HuH-7.5 (cell line): ENCODE results near the gene COMTD1.

ENCODE experiments used
- DNase-seq: peaks from one replicate; pipeline ENCODE4 v3.0.0; 2011; ENCODE audit warnings: low spot score

Gene COMTD1

DNA sequence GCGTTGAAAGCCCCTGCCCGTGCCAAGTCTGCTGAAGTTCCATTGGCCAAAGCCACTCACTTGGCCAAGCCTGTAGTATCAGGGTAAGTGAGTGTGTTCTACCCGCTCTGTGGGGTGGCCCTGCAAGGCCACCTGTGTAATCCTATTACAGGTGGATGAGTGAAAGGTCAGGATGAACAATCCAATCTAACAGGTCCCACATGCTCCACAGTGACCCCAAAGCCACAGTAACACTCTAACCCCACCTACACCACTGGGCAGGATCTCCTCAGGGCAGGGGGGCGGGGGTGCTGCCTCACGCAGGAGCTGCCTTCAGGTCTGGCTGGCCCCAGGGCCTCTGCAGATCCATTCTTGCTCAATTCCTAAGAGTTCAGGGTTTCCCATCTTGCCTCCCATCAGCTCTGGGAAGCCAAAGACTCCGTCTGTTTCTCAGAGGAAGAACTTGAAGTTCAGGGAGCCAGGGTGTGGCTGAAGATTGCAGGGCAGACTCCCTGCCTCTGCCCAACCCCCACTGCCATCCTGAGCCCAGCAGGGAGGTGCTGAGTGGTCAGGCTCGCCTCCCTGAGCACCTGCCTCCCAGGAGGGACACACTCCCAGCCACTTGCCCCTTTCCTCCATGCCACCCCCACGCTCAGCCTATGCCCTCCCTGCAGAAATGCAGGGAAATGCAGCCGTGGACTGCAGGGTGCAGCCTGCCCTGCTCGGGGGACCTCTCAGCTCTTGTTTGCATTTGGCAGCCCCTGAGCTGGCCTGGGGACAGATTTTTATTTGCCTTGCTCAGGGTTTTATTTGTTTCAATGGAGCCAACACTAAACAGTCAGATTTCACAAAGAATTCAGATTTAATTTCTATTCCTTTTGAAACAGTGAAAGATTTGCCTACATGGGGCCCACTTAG, 9.8 kb upstream of the COMTD1 start:
- no peak for DNase-seq

DNA sequence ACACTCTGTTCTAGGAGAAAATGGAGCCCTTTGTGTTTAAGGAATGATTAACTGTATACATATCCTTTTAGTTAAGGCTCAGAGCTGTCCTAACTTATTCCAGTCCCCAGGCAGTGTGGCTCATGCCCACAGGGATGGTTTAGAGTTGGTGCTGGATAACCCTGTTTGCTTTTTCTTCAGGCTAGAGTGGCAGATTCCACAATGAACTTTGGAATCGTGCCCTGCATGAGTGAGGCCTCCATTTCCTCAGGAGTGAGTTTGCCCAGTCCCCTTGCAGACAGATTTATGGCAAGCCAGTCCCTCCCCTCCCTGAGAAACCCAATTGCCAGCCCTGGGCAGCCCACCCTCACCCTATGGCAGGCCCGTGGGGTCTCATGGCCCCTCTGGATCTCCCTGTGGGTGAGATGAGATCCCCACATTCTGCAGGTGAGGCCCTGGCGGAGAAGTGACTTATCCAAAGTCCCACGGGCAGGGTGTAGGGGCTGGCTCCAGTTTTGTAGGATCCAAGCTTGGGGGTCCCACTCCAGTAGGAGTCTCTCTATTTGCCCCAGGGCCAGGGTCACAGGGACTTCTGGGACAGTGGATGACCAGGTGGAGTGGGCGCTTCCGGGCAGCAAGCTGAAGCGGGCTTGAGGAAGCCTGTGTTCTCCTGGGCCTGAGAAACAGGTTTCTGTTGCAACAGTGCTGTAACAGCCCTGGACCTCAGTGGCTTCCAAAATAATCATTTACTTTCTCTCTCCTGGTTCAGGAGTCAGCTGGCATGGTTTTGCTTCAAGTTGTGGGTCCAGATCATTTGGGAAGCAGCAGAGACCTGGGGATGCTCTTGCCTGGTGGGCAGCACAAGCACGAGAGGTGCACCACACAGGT, 9.0 kb upstream of the COMTD1 start:
- DNase-seq: no peak

DNA sequence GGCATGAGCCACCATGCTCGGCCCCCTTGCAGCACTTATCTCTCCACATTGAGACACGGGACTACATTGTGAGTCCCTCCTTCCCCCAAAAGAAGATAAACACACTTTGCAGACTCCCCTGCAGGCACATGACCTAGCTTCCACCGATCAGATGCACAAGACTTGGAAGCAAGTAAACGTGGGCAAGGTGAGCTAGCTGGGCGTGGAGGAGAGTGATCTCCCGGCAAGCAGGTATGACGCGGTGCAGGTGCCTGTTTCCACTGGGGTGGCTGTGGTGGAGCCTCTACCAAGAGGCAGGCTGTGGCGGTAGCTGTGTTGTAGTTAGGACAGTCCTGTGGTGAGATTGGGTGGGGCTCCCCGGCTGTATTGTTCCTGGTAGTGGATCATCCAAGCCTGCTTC, 7.7 kb upstream of the COMTD1 start:
- no peak for DNase-seq

DNA sequence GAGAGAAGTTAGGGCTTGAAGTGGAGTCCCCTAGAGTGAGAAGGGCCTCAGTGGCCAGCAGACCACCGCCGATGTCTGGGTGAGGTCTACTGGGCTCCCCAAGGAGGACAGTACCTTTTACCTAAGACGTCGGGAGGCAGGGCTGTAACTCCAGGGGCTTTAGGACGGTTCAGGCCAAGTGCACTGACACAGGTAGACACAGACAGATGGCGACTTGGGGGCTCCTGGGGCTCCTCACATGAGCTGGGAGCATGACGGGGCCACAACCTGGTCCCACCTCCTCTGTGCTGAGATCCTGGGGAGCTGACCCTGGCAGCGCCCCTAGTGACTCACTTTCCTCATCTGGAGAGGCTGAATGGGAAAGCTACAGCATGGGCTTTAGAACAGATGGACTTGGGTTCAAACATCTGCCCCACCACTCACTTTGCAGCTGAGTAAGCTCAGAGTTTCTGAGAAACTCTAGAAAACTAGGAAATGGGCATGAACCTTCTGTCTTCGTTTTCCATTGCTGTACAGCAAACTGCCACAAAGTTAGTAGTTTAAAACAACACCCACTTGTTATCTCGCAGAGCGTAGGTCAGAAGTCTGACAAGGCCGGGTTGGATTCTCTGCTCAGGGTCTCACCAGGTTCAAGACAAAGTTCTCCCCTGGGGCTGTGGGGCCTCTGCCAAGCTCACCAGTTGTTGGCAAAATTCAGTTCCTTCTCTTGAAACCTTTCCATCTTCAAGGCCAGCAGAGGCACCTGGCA, 4.7 kb upstream of the COMTD1 start:
- DNase-seq: no peak

DNA sequence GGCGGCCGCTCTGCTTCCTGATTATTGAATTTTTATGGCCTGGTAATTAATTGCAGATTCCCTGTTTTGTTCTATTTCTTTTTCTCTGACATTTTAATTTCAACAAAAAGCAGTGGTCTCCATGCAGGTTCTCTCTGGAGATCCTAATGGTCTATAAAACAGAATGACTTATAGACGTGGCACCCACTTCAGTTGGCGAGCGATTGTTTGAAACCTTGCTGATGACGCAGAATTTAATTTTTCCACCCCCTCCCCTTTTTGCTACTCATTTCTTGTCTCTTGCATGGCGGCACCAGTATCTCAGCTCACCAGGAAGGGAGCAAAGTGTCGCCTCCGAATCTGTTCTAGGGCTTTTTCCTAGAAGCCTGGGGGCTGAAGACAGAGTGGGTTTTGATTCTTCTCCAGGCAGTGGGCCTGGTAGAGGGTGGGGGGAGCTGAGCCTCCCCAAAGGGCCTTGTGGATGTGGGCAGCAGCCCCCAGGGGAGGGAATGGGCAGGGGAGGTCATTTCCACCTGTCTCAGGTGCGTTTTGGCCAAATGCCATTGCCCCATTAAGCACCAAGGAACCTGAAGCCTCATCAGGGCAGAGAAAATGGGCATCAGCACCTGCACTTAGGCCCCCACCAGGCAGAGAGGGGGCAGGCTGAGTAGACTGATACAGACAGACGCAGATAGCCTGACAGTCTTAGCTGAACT, 3.5 kb upstream of the COMTD1 start:
- DNase-seq: no peak

DNA sequence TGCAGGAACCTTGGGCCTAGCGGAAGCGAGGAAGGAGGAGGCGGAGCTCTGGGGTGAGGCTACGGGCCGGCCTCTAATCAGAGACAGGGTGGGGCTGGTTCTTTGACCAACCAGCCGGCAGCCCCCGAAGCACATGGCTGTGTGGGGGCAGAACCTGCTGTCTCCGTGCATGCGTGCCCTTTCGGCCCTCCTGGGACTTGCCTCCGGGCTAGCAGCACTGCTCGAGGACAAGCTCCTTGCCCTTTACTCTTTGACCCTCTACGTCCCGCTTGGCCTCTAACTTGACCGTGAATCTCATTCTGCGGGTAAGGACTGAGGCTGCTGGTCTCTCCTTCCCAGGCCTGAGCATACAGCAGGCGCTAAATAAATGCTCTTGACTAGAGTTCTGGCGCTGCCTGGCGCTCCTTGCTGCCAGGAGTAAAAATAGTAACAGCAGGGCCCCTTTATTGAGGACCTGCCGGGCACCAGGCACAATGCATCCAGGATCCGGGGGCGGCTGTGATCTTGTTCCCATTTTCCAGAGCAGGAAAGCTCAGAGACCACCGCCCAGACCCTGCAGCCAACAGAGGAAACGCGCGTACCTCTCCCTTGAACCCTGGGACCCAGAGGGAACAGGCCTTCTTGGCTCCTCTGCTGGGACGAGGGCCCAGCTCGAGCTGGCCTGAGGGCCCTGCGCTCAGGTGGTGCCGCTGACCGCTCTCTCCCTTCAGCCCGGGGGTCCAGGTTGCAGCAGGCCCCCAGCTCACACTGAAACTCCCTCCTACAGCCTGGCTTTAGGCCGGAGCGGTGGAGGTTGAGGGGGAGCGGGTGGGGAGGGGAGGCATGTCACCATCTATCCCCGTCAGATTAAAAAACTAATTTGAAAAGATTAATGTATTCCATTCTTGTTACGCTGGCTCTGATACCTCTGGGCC, 2.7 kb upstream of the COMTD1 start:
- DNase-seq: no peak

DNA sequence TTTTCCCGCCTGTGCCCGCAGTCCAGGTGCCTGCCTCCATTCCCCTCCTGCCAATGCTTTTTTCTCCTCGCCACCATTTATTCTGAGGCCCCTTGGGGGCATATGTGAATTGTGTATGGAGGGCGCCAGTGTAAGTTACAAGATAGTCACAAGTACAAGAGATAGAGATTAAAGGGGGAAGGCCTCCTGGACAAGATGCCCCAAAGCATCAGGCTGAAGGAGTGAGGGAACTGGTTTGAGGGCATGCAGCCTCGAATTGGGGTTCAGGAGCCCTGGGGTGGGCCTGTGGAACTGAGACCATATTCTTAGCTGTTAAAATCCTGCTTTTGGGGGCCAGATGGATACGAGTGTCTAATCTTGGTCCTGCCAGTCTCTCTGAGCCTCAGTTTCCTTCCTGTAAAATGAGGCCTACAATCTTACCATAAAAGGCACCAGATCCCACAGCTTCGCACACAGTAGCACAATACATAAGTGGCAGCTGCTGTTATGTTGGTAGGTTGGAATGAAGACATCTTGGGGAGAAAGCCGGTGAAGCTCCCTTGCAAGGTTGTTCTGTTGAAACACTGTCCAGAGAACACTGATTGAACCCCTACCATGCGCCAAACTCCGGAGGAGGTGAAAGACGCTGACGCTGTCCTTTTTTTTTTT, 545 bp upstream of the COMTD1 start:
- no peak for DNase-seq

DNA sequence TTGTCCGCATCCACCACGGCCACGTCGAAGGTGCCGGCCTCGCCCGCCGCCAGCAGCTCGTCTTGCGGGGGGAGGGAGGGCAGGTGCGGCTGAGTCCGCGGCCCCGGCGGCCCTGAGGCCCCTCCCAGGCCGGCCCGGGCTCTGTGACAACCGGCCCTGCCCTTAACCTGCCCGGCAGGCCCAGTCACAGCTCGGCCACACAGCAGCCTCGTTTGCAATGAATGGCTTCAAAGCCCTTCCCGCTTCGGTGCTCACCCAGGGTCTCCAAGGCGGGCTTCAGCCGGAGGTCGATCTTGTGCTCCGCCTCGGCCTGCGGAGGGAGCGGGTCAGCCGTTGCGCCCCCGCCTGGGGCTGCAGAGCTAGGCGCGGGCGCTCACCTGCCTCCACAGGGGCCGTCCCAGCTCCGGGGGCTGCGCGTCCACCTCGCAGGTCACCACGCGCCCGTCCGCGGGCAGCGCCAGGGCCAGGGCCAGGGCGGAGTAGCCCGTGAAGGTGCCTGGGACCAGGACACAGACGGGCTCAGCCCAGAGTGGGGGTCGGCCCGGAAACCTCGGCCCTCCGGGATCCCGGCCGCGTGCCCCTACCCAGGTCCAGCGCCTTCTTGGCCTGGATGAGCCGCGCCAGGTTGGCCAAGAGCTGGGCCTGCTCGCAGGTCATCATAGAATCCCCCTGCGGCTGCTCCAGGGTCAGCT, 928 bp downstream of the COMTD1 start:
- DNase-seq: no peak

DNA sequence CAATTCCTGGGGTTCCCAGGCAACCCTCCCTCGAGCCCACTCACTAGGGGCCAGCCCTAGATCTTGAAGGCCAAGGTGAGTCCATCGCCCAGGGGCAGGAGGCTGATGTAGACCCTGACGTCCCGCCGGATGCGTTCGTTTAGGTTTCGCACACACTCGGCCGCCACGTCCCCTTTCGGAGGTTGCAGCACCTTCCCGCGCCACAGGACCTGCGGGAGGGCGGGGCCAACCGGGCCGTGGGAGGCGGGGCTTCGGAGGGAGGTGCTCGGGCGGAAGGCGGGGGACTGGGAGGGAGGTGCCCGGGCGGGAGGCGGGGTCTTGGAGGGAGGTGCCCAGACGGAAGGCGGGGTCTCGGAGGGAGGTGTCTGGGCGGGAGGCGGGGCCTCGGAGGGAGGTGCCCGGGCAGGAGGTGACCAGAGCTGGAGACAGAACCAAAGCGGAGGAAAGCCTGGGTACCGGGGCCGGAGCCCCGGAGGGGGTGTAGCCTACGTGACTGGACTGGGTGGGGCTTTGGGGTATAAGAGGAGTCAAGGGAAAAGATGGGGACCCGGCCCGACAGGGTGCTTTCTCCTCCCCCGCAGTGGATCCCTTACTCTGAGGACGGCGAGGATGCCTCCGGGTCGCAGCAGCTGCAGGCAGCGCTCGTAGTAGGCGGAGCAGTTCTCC, 1.6 kb downstream of the COMTD1 start:
- peak; percentile 65 for DNase-seq

DNA sequence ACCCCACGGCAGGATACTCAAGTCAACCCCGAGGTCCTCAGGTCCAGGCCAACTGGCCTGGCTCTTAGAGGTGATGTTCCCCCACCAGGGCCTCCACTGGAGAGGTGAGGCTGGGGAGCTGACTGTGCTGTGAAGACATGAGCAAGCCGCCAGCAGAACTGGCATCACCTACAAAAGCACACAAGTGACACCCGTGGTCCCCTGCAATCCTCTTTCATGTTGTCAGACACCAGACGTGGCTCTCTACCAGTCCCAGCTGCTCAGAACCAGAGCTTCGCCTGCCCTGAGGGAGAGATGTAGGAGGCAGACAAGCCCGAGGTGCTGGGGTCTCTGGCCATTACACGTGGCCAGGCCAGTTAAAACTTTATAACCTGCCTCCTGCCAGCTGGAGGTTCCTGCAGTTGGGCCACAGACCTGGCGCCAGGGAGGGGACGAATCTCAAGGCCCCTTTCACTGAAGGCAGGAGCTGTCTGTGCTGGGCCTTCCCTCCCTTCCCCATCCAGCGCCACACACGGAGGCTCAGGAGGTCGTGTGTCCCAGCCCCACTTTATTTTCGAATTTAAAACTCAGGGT, 2.2 kb downstream of the COMTD1 start:
- no peak for DNase-seq

DNA sequence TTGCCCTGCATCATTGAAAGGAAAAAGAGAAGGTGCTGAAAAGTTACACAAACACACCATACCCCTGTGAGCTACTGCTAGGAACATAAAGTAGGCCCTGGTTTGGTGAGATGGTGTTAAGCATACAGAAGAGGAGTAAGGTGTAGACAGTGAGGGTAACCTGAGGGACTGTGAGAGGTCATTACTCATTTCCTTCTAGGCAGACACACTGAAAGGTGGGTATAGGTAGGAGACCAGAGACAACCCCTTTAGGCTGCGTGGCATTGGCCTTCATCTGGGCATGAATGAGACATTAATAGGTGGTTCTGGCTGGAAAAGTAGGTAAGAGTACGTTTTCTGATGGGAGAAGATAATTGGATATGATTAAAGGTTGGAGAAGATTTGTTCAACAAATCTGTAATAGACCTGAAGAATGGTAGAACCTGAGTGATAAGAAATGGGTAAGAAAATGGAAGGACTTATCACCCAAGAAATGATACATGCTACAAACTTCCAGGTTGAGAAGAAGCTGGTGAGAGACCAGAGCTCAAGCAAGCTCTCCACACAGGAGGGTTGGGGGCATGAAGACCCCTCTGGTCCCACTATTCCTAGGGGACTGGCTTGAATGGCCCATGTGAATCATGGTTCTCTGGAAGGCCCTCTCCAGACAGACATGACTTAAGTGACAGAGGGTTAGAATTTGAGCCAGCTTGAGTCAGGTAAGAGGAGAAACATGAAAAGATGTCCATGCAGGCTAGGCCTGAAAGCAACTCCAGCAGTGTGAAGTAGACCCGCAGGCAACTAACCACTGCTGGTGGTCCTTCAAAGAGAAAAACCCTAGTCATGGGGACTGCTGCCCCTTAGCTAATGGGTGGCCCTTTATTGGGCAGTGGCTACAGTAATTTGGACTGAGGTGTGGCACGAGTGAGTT, 3.8 kb downstream of the COMTD1 start:
- DNase-seq: no peak

DNA sequence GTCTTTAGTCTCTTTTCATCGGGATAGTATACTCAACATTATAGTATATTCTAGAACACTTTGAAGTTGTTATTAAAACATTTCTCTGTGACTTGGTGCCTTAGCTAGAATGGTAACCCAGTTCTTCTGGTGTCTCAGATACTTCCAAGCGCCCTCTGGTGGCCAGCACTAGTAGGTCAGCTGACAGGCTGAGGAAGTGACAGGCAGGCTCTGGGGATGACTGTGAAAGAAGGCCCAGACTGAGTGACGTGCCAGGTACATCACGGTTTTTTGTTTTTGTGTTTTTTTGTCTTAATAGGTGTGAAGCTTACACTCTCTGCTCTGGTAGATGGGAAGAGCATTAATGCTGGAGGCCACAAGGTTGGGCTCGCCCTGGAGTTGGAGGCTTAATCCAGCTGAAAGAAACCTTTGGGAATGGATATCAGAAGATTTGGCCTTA, 5.1 kb downstream of the COMTD1 start:
- DNase-seq: no peak

DNA sequence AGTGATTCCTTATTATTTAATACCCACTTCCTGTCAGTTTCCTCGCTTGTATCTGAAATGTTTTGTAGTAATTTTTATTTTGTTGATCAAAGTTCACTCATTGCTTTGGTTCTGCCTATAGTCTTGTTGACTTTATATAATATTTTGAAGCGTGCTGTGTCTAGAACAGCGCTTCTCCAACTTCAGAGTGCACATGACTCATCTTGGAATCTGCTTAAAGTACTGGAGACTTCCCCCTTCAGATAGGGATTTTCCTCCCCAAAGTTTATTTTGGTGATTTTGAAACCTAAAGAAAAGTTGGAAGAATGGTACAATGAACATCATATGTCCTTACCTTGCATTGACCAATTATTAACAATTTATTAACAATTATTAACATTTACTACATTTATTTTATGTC, 5.8 kb downstream of the COMTD1 start:
- no peak for DNase-seq

DNA sequence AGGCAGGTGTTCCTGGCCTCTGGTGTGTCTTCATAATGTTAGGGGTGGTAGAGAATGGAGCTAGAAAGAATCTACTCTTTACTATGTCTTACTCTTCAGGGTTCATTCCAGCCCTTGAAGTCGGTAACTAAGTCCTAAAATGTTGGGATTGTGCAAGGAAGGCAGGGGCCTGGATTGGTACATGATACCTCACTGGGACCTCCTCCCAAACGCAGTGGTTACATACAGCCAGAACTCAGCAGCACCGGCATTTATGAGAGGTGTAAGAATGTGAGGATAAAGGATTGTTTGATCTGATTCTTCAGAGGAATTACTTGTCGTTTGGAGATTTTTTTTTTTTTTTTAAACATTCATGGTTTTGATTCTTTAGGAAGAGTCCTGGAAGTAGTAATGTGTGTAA, 6.9 kb downstream of the COMTD1 start:
- no peak for DNase-seq

DNA sequence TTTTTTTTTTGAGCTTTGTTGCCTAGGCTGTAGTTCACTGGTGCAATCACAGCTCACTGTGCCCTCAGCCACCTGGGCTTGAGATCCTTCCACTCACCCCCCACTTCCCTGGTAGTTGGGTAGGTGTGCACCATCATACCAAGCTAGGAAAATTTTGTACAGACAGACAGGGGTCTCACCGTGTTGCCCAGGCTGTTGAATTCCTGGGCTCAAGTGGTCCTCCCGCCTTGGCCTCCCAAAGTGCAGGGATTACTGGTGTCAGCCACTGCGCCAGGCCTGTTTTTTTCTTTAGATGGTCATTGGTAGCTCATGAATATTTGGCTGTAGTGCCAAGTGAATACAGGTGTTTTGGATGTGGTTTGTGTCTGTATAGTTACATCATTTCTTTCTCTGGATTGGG, 7.5 kb downstream of the COMTD1 start:
- DNase-seq: no peak

DNA sequence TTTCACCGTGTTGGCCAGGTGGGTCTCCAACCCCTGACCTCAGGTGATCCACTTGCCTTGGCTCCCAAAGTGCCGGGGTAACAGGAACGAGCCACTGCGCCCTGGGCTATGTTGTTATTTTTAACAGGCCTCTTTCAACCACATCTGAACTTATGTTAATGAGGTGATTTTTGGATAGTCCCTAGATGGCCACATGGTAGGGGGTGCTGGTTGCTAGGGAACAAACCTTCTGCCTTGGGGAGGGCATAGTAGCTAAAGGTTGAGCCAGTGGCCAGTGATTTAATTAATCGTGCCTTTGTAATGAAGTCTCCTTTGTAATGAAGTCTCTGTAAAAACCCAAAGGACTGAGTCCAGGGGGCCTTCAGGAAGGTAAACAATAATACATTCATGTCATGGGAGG, 9.1 kb downstream of the COMTD1 start:
- DNase-seq: no peak

DNA sequence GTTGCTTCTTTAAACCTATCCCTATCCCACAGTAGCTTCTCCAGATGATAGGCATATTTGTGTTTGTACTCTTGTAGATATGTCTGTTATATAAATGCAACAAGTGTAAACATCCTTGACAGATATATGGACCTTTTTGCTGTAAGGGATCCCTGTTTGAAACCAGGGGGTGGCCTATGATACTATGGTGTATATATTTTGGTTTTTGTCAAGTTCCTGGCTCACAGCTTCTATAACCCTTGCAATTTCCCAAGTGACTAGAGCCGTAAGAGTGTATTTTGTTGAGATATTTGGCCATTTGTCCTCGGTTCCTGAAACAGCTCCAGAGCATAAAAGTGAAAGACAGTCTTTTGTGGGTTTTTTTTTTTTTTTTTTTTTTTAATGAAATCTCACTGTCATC, 9.7 kb downstream of the COMTD1 start:
- DNase-seq: no peak

DNA sequence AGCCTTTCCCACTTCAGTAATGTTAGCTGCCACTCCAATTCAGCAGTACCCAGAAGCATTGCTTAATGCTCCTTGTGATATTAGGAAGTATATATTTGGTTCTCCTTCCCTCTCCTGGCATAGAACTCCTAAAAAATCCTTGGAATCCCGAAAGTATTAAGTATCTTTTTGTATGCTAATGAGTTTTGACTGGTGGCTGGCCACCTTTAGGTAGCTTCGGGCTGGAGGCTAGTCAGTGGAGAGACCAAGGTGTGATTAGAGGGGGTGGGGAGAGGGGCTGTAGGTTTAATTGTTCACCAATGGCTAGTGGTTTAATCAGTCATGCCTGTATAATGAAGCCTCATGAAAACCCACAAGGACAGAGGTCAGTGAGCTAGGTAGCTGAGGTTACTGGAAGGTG, 12.2 kb downstream of the COMTD1 start:
- no peak for DNase-seq
